RPMI8226 (cell line): ENCODE measurements around the gene TMEM233.

Source experiments
- DNase-seq: peaks from one replicate; pipeline ENCODE4 v3.0.0-alpha.2; 2015

Gene TMEM233

DNA sequence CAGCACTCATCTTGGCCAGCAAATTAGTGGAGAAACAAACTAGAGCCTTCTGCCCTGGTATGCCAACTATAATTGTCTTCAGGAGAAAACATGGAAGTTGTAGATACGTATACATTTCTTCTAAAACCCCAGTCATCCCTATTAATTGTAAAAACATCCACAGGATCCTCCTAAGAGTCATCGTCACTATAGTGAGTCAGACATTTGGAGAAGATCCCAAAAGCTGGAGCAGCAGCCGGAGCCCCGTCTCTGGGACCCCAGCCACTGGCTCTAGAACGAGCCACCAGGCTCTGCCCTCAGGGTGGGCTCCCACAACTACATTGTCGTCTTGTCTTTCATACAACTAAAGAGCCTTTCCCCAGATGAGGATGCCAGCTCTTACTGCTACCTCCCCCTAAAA is 89.8 kb downstream of the TMEM233 start:
- no peak for DNase-seq

DNA sequence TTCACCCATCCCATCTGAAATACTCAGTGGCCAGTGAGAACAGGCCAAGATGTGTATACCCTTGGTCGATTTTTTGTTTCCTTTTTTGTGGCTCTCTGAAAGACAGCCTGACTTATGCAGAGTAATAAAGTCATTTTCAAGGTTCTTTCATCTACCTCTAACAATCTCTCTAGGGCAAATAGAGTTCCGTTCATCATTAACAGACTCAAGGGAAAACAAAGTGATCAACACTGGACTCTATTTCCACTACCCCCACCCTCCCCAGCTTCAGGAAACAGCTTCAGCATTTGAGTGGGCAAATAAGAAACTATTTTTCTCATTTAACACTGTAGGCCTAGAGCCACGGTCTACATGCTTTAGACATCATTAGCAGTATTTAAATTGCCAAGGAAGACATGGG is 90.2 kb downstream of the TMEM233 start:
- DNase-seq = no peak

DNA sequence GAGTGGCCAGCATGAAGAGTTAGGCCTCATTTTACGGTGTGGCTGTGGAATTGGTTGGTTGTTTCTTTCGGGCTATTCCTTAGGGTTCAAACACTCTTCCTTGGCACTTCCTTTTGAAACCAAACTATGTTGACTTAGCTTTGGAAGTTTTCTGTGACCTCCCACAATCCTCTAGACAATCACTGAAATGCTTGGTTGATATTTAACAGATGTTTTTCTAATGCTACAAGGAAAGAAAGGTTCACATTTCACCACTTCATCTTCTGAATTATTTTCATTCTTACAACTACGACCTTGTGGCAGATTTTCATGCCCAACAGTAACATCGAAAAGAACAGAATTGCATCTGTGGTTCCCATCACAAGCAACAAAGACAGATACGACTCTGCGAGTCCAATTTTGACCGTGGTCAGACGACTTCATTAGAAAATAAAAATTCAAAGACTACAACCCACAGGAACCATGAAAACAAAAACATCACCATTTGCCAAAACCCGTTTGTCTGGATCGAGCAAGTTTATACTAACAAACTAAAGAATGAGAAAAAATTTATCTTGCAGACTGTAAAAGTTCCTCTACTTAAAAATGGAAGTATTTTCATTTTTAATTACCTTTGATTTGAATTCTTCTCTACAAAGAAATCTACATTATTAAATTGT is 91.3 kb downstream of the TMEM233 start:
- DNase-seq = no peak

DNA sequence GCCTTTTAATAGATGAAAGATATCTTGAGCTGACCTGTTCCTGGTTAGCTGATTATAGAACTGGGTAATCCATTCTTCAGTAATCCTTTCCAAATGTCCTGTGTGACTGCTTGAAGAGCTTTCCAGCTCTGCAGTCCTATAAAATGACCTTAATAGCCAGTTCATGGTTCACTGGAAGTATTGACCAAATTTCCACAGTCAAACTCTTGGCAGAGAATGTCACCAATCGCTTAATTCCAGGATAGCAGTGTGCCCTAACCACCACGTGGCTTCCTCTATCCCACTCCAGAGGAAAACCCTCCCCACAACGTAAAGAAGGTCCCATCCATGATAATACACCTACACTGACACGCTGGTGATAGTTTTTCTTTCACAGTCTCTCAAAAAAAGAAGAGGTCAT is 91.8 kb downstream of the TMEM233 start:
- DNase-seq = no peak

DNA sequence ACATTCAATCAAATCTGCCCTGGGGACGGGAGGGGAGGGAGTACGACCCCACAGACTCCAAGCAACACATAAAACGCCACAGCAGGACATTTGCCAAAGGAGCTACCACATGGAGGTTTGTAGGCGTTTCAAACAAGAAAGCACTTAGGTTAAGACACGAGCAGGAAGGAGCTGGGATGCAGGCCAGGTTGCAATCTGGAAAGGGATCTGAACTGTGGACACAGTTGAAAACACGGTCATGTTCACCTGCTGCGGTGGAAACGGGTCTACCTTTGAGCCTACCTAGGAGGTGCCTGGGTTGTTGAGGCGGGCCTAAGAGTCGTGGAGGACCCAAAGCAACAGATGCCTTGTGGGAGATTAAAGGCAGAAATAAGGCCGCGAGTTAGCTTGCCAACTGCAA is 92.8 kb downstream of the TMEM233 start:
- no peak for DNase-seq

DNA sequence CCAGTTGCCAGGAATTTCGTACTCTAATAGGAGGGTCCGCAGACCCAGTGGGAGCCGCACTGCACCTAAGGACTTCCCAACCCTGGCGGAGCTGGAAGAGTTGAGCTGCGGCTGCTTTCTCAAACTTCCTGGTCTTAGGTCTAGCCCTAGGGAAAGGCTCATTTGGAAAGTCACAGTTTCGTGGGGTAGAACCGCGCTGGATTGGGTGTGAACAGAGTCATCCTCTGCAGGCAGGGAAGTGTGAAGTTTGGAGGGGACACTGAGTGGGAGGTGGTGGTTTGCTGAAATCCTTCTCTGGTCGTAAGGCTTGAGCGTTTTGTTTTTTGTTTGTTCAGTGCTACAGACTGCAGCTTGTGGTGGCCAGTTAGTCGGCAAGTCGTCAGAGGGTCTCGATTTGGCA is 93.2 kb downstream of the TMEM233 start:
- no peak for DNase-seq

DNA sequence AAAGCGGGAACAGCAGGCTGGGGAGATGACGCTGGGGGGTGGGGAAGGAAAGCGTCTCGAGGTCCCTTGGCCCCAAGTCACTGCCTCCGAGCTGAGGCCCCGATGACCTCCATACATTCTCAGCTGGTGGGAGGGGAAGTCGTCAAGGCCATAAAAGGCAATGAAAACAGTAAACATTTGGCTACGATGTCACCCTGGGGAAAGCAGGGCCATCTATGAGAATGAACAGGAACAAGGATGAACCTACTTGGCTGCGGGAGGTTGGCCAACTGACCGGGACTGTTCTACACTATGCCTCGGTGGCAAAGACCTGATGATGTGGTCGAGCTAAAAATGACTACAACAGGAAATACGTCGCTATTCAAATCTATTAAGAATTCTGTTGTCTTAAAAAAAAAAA is 93.8 kb downstream of the TMEM233 start:
- DNase-seq = no peak

DNA sequence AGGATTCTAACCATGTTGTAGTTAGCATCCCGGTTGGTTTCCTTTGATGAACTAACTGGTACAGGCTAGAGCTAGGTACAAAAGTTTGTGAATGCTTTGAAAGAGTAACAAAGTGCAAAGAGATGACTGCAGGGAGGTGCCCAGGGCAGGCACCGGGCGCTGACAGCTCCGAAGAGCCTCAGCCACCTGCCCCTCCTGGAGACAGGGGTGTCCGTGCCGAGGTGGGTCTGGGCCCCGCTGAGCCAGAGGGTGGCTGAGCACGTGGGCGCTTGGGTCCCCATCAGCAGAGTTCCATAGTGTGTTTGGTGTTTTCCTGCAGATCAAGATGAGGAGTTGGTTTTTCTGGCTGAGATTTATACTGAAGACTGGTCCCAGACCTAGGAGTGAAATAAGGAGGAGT is 94.3 kb downstream of the TMEM233 start:
- no peak for DNase-seq

DNA sequence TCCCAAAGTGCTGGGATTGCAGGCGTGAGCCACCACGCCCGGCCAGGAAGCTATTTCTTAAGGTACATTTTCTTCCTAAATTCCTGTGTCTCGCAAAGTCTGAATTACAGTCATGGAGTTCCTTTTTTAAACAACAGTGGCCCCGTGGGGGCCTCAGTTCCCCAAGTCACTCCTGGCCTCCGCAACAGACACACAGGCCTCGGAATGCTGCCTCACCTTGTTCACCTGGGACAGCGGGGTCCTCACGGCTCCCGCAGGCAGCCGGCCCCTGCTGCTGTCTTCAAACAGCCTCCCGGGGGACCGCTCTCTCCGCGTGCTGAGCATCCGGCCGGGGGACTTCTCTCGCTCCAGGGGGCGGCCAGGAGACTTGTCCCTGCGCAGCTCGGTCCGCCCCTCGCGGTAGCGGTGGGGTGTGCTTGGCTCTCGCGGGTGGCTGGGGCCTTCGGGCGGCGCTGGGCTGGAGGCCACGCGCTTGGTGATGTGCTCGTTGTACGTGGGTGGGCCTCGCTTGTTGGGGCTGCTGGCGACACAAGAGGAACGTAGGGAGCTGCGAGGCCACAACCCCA is 96.4 kb downstream of the TMEM233 start:
- DNase-seq = no peak

DNA sequence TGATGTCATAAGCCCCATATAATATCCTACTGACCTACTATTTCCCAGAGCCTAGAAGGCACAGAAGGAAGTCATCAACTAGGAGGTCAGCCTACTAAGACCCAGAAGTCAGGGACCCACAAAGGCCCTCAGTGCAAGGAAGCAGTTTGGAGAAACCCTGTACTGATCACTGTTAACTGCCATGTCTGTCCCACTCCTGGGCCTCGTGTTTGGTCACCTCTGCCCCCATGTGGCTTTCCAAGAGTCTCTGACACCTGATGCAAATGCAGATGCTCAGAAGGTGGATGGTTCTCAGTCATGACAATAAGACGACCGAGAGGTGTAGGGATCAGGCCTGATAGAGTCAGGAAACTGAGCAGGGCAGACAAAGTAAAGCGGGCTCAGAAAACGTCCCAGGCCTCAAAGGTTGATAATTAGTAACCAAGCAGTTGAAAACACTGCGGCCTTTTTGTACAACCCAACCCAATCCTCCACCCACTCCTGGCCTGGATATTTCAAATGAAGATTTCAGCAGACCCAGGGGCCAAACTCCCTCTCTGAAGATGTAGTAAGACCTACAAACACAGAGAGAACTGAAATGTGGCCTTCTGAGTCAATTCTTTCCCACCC is 97.7 kb downstream of the TMEM233 start:
- DNase-seq = no peak

DNA sequence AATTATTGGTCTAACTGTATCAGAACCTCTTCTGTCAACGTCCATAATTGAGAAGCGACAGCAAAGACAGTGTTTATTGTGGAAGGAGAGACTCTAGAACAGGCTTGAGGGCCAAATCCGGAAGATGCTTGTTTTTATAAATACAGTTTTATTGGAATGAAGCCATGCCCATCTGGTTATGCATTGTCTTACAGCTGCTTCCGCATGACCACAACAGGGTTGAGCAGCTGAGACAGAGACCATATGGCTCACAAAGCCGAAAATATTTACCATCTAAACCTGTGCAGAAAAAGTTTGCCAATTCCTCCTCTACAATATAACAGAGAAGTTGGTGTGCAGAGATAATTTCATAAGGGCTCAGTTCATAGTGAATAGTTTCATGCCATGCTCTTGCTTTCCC is 98.8 kb downstream of the TMEM233 start:
- DNase-seq = no peak
